Caco-2 (cell line): Measurements from ENCODE around the gene SLC2A6. TPM values are rescaled to one million over a fixed set of nuclear protein-coding genes. Genes with fewer than 3 reads are reported as not detected.

Experiments used
- BruUV-seq: library from RNA; stranded (reverse); fragments of 400-500 nt; replicated peaks from 2 replicates; lab custom pipeline; 2021; lab: Mats Ljungman, UMichigan
- CTCF ChIA-PET: fragments of 300-600 bp; sonication (Branson Sonifier 250); formaldehyde crosslinking; loops from one replicate; lab custom pipeline; 2022; ENCODE audit warnings: antibody characterized with exemption; lab: Charles Lee
- POLR2A ChIA-PET: fragments of 300-600 bp; sonication (Branson Sonifier 250); formaldehyde crosslinking; loops from one replicate; lab custom pipeline; 2022; ENCODE audit warnings: antibody characterized with exemption; lab: Charles Lee
- DNase-seq, 2 experiments: peaks; one replicate each; pipeline versions ENCODE4 v3.0.0 to v3.0.0-alpha.2; 2020 to 2022
- H3K27me3 ChIP-seq: replicated peaks from 2 replicates; pipeline ENCODE4 v1.6.0; 2011; ENCODE audit warnings: low read length; ENCODE audit not compliant: control insufficient read depth, insufficient read depth
- H3K36me3 ChIP-seq: 2 replicates; pipeline ENCODE4 v1.5.1; 2011; ENCODE audit warnings: low read length; ENCODE audit not compliant: control insufficient read depth, insufficient read depth
- H3K4me1 ChIP-seq: fragments of 250-450 bp; sonication (Bioruptor Pico); 2 replicates; pipeline ENCODE4 v1.5.1; 2020; ENCODE audit warnings: mild to moderate bottlenecking
- H3K4me3 ChIP-seq: 2 replicates; pipeline ENCODE4 v1.5.1; 2011; ENCODE audit warnings: low read depth, mild to moderate bottlenecking, control low read depth, low read length
- H3K9me3 ChIP-seq: fragments of 250-450 bp; sonication (Bioruptor Pico); 2 replicates; pipeline ENCODE4 v1.5.1; 2020; ENCODE audit warnings: mild to moderate bottlenecking, moderate library complexity
- H3K27ac Mint-ChIP-seq: one replicate; pipeline ENCODE4 v1.8.0; 2022; ENCODE audit warnings: mixed read lengths; ENCODE audit not compliant: unreplicated experiment
- H3K27me3 Mint-ChIP-seq: one replicate; pipeline ENCODE4 v1.8.0; 2022; ENCODE audit warnings: mixed read lengths; ENCODE audit not compliant: insufficient read depth, unreplicated experiment
- H3K36me3 Mint-ChIP-seq: one replicate; pipeline ENCODE4 v1.8.0; 2022; ENCODE audit warnings: mild to moderate bottlenecking, mixed read lengths; ENCODE audit not compliant: insufficient read depth, unreplicated experiment
- H3K4me1 Mint-ChIP-seq: one replicate; pipeline ENCODE4 v1.8.0; 2022; ENCODE audit warnings: low read depth, mixed read lengths; ENCODE audit not compliant: unreplicated experiment
- H3K4me3 Mint-ChIP-seq: one replicate; pipeline ENCODE4 v1.8.0; 2022; ENCODE audit warnings: mild to moderate bottlenecking, moderate library complexity, mixed read lengths; ENCODE audit not compliant: unreplicated experiment
- H3K9me3 Mint-ChIP-seq: one replicate; pipeline ENCODE4 v1.8.0; 2022; ENCODE audit warnings: mixed read lengths; ENCODE audit not compliant: unreplicated experiment
- intact Hi-C: fragments of 100-400 bp; cut with micrococcal nuclease; formaldehyde crosslinking; loops from one replicate; pipeline ENCODE4 v1.10.0; 2022; ENCODE audit not compliant: unreplicated experiment
- total RNA-seq: library from RNA; stranded (reverse); gene quantifications from 2 replicates; pipeline ENCODE4 v1.2.3, GENCODE V29; 2022
- TF ChIP-seq, protein P1 (sequence below), 2 experiments: fragments of 200-600 bp in 1 of 2; IDR thresholded peaks; 1 replicate in 1 of 2; 2 replicates in 1 of 2; pipeline versions ENCODE4 v1.5.1 to v1.8.0; 2011 to 2022; ENCODE audit warnings: antibody characterized with exemption in 1 of 2, control low read depth in 1 of 2, inconsistent platforms in 1 of 2, low read depth in 1 of 2, low read length in 1 of 2, mild to moderate bottlenecking in 1 of 2, moderate library complexity in 1 of 2; ENCODE audit not compliant: insufficient read depth in 1 of 2, severe bottlenecking in 1 of 2, unreplicated experiment in 1 of 2

SLC2A6 gene
- total RNA-seq, 1 experiment from 2014 or later: 7.1 TPM

DNA sequence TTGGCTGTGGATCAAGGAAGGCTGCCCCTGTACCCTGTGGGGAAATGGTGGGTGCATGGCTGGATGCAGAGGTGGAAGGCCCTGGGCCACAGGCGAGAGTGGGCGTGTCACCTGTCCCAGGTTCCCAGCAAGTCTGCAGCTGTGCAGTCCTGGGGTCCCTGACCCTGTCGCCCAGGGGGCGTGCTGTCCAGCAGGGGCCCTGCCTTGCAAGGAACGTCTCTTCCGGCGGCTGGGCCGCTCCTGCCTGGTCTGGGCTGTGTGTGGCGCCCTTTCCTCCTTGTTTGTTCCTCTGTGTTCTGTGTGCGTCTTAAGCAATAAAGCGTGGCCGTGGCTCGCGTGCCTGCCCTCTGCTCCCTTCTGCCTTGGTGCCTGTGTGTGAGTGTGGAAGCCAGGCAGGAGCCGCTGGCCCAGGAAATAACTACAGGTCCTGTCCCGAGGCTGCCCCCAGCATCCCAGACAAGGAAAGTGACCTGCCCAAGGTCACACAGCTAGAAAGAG, 8.4 kb downstream of the SLC2A6 start:
- Histone ChIP-seq H3K27me3 (no peaks in the 10 kb centered on the region), H3K4me1 (no peaks in the 10 kb centered on the region), H3K9me3 (no peaks in the 10 kb centered on the region), H3K36me3 (no peaks in the 10 kb centered on the region), H3K4me3 (no peak overlapping the region)
- intact Hi-C loops: no loop called here
- POLR2A ChIA-PET: interaction anchor here (0.9 kb wide), 1 partner anchor 123 kb away, joined by 5 read pairs; the partner anchor contains the start of genes MED22 and RPL7A
- CTCF ChIA-PET: no interaction called here
- no TSS peak for BruUV-seq
- no peak overlapping the region for H3K4me3 Mint-ChIP-seq
- H3K4me1 Mint-ChIP-seq: no peaks in the 10 kb centered on the region
- no peaks in the 10 kb centered on the region for H3K9me3 Mint-ChIP-seq
- DNase-seq: no peak
- no peak overlapping the region for H3K27ac Mint-ChIP-seq
- TF ChIP-seq, protein P1, sequence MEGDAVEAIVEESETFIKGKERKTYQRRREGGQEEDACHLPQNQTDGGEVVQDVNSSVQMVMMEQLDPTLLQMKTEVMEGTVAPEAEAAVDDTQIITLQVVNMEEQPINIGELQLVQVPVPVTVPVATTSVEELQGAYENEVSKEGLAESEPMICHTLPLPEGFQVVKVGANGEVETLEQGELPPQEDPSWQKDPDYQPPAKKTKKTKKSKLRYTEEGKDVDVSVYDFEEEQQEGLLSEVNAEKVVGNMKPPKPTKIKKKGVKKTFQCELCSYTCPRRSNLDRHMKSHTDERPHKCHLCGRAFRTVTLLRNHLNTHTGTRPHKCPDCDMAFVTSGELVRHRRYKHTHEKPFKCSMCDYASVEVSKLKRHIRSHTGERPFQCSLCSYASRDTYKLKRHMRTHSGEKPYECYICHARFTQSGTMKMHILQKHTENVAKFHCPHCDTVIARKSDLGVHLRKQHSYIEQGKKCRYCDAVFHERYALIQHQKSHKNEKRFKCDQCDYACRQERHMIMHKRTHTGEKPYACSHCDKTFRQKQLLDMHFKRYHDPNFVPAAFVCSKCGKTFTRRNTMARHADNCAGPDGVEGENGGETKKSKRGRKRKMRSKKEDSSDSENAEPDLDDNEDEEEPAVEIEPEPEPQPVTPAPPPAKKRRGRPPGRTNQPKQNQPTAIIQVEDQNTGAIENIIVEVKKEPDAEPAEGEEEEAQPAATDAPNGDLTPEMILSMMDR (IDR thresholded peaks at IDR 0.05; ENCODE audit: insufficient read depth in 1 of 2, low read depth in 1 of 2, low read length in 1 of 2, severe bottlenecking in 1 of 2, unreplicated experiment in 1 of 2): no peak
- peaks cover 11% of the 10 kb centered on the region for H3K36me3 Mint-ChIP-seq
- no peaks in the 10 kb centered on the region for H3K27me3 Mint-ChIP-seq

GRCh38 chr9:133468777-133469421, 10.0 kb downstream of the SLC2A6 start:
- BruUV-seq: no TSS peak
- Histone ChIP-seq H3K9me3 (no peaks in the 10 kb centered on the region), H3K4me1 (no peaks in the 10 kb centered on the region), H3K36me3 (no peaks in the 10 kb centered on the region), H3K27me3 (no peaks in the 10 kb centered on the region), H3K4me3 (no peak overlapping the region)
- CTCF ChIA-PET: no interaction called here
- POLR2A ChIA-PET: no interaction called here
- Mint-ChIP-seq H3K36me3 (peaks cover 20% of the 10 kb centered on the region), H3K4me1 (no peaks in the 10 kb centered on the region), H3K27ac (no peak overlapping the region), H3K9me3 (no peaks in the 10 kb centered on the region), H3K27me3 (no peaks in the 10 kb centered on the region), H3K4me3 (no peak overlapping the region)
- no peak for DNase-seq
- TF ChIP-seq, protein P1 (IDR thresholded peaks at IDR 0.05; ENCODE audit: insufficient read depth in 1 of 2, low read depth in 1 of 2, low read length in 1 of 2, severe bottlenecking in 1 of 2, unreplicated experiment in 1 of 2): no peak
- intact Hi-C loops: no loop called here

GRCh38 chr9:133468374-133468773, 10.5 kb downstream of the SLC2A6 start:
- BruUV-seq: no TSS peak
- H3K27me3 ChIP-seq: no peaks in the 10 kb centered on the region
- Mint-ChIP-seq H3K27ac (no peak overlapping the region), H3K27me3 (no peaks in the 10 kb centered on the region), H3K36me3 (peaks cover 25% of the 10 kb centered on the region), H3K4me3 (no peak overlapping the region), H3K4me1 (no peaks in the 10 kb centered on the region), H3K9me3 (no peaks in the 10 kb centered on the region)
- TF ChIP-seq, protein P1 (IDR thresholded peaks at IDR 0.05; ENCODE audit: insufficient read depth in 1 of 2, low read depth in 1 of 2, low read length in 1 of 2, severe bottlenecking in 1 of 2, unreplicated experiment in 1 of 2): no peak
- H3K4me3 ChIP-seq: no peak overlapping the region
- intact Hi-C loops: no loop called here
- no peaks in the 10 kb centered on the region for H3K9me3 ChIP-seq
- ChIA-PET POLR2A (no interaction called here), CTCF (no interaction called here)
- H3K4me1 ChIP-seq: no peaks in the 10 kb centered on the region
- no peak for DNase-seq
- no peaks in the 10 kb centered on the region for H3K36me3 ChIP-seq
